Stimulated activated naive B cell treated with anti-CD40 and anti-IgM and Interleukin-4, amounts not matched to agents 10 μg/mL and 1 μg/mL and 100 μg/mL, for 72 hours (primary cell): Measurements from ENCODE around the gene RAB36.

Experiments used
- ATAC-seq, 2 donors: fragments of 150-1000 bp; cut with Tn5 transposase; replicated peaks; 2 replicates each; pipeline ENCODE4 v1.10.0; 2021; ENCODE audit warnings: moderate library complexity in 1 of 2
- DNase-seq: peaks from one replicate; pipeline ENCODE4 v3.0.0; 2021
- H3K27ac Mint-ChIP-seq: one replicate; pipeline ENCODE4 v1.8.0; 2022; ENCODE audit warnings: mild to moderate bottlenecking, mixed read lengths
- H3K27me3 Mint-ChIP-seq, 2 donors: one replicate each; pipeline ENCODE4 v1.8.0; 2022; ENCODE audit warnings: mixed read lengths in 2 of 2
- H3K36me3 Mint-ChIP-seq, 2 donors: one replicate each; pipeline ENCODE4 v1.8.0; 2022; ENCODE audit warnings: mixed read lengths in 2 of 2, mild to moderate bottlenecking in 1 of 2
- H3K4me1 Mint-ChIP-seq, 2 donors: one replicate each; pipeline ENCODE4 v1.8.0; 2022; ENCODE audit warnings: mixed read lengths in 2 of 2, mild to moderate bottlenecking in 1 of 2
- H3K4me3 Mint-ChIP-seq, 2 donors: one replicate each; pipeline ENCODE4 v1.8.0; 2022; ENCODE audit warnings: mild to moderate bottlenecking in 2 of 2, mixed read lengths in 2 of 2, moderate library complexity in 1 of 2
- H3K9me3 Mint-ChIP-seq, 2 donors: one replicate each; pipeline ENCODE4 v1.8.0; 2022; ENCODE audit warnings: mixed read lengths in 2 of 2, mild to moderate bottlenecking in 1 of 2

The RAB36 gene

GRCh38 chr22:23163665-23164064 is 18.4 kb downstream of the RAB36 start:
- Mint-ChIP-seq H3K36me3 (no peaks in the 10 kb centered on the region), H3K27me3 (peaks cover 0 to 7% of the 10 kb centered on the region in 2 donors), H3K4me3 (no peak overlapping the region), H3K9me3 (no peaks in the 10 kb centered on the region), H3K4me1 (peaks cover 0 to 7% of the 10 kb centered on the region in 2 donors), H3K27ac (no peak overlapping the region)
- no peak for DNase-seq
- ATAC-seq: no peak

DNA sequence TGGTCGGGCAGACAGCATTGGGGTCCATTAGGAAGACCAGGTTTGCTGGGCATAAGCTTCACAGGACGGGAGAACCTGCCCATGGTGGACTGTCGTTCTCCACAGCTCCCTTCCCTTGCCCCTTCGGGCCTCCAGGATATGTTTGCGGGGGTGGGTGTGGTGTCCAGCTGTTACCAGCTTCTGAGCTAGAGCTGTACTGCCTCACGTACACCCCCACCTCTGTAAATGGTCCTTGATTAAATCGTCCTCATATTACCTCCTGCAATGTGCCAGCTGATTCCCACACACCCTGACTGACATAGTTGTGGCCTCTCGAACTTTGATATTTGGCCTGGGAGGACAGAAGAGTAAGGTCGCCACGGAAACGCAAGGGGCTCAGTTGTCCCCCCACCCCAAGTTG is 18.8 kb downstream of the RAB36 start:
- Mint-ChIP-seq H3K27me3 (peaks cover 0 to 7% of the 10 kb centered on the region in 2 donors), H3K4me1 (peaks cover 0 to 7% of the 10 kb centered on the region in 2 donors), H3K9me3 (no peaks in the 10 kb centered on the region), H3K36me3 (no peaks in the 10 kb centered on the region), H3K27ac (no peak overlapping the region), H3K4me3 (no peak overlapping the region)
- no peak for DNase-seq
- ATAC-seq: no peak

DNA sequence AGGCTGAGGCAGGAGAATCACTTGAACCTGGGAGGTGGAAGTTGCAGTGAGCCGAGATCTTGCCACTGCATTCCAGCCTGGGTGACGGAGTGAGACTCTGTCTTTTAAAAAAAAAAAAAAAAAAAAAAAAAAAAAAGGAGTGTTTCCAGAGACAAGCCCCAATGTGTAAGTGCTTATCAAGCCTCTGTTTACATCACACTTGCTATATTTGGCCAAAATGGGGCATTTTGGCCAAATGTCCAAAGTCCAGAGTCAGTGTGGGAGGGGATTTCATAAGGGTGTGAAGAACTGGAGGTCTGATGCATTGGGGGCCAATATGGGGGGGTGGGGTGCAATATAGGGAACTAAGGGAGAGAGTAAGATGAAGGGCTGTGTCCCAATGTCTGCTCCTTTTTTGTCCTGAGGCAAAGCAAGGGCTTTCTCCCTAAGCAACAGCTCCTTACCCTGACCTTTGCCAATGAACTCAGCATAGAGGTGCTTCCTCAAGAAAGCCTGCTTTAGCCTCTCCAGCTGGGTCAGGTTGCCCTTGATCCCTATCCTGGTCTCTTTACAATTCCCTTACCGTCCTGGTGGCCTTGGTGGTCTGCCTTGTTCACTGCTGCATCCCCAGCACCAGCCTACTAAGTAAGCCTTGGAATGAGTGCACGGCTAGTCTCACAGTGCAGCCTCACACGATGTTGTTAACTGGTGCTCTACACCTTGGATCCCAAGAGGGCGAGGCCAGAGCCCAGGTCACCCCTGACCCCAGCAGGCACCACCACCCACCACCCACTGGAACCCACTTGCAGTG is 21.0 kb downstream of the RAB36 start:
- Mint-ChIP-seq H3K4me1 (peaks cover 0 to 7% of the 10 kb centered on the region in 2 donors), H3K9me3 (no peaks in the 10 kb centered on the region), H3K36me3 (no peaks in the 10 kb centered on the region), H3K27me3 (peaks cover 0 to 7% of the 10 kb centered on the region in 2 donors), H3K27ac (no peak overlapping the region), H3K4me3 (no peak overlapping the region)
- ATAC-seq: no peak
- no peak for DNase-seq

DNA sequence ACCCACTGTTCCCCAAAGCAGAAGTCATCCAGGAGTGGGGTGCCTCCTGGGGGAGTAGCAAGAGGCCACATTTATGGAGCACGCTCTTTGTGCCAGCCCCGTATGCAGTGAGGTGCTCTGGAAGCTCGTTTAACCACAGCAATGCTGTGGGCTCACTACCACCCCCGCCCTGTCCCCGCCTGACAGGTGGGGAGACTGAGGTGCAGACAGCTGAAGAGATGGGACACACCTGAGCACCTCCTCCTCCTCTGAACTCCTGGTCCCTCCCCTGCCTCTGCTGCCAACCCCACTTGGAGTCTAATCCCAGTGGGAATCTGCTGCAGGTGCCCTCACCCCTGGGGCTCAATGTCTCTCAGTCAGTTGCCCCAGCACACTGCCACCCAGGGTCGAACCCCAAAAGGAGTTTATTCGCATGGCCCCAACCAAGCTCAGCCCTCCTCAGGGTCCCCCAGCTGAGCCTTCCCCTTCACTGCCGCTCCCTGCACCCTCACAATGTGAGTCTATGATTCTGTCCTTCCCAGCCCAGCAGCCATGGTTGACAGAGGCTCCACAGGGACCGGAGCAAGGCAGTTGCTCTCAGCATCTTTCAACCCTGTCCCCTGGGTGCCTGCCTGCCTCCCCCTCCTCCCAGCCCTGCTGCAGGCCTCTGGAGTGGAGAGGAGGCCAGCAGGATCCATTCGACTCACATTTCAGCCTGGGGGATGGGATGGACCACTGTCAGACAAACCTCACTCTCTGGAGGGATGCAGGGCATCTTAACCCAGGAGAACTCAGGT is 21.8 kb downstream of the RAB36 start:
- Mint-ChIP-seq H3K27ac (no peak overlapping the region), H3K9me3 (no peaks in the 10 kb centered on the region), H3K36me3 (no peaks in the 10 kb centered on the region), H3K27me3 (peaks cover 0 to 7% of the 10 kb centered on the region in 2 donors), H3K4me3 (no peak overlapping the region), H3K4me1 (peaks cover 0 to 7% of the 10 kb centered on the region in 2 donors)
- ATAC-seq (no peak), DNase-seq (no peak)

- Mint-ChIP-seq H3K36me3 (no peaks in the 10 kb centered on the region), H3K27ac (no peak overlapping the region), H3K9me3 (no peaks in the 10 kb centered on the region), H3K27me3 (peaks cover 0 to 7% of the 10 kb centered on the region in 2 donors), H3K4me3 (no peak overlapping the region), H3K4me1 (peaks cover 0 to 7% of the 10 kb centered on the region in 2 donors)
- DNase-seq: no peak
- ATAC-seq: no peak
Measured at GRCh38 chr22:23168391-23169042, 23.2 kb downstream of the RAB36 start.

DNA sequence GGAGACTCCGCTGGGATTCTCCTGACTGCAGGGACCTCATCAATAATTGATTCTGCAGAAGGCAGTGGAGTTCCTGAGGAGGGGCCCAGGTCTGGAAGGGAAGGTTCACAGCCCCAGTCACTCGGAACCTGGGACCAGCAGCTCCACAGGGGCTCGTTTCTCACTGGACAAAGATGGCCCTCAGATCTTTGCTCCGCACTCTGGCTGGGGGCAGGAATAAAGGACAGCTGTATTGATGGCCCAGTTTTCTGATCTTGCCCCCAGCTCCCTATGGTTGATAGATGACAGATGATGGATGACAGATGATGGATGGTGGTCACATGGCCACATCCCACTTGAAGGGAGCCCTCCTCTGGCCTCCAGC is 23.7 kb downstream of the RAB36 start:
- Mint-ChIP-seq H3K27ac (no peak overlapping the region), H3K4me3 (no peak overlapping the region), H3K36me3 (no peaks in the 10 kb centered on the region), H3K4me1 (peaks cover 3 to 10% of the 10 kb centered on the region in 2 donors), H3K9me3 (no peaks in the 10 kb centered on the region), H3K27me3 (peaks cover 0 to 7% of the 10 kb centered on the region in 2 donors)
- DNase-seq (no peak), ATAC-seq (no peak)

DNA sequence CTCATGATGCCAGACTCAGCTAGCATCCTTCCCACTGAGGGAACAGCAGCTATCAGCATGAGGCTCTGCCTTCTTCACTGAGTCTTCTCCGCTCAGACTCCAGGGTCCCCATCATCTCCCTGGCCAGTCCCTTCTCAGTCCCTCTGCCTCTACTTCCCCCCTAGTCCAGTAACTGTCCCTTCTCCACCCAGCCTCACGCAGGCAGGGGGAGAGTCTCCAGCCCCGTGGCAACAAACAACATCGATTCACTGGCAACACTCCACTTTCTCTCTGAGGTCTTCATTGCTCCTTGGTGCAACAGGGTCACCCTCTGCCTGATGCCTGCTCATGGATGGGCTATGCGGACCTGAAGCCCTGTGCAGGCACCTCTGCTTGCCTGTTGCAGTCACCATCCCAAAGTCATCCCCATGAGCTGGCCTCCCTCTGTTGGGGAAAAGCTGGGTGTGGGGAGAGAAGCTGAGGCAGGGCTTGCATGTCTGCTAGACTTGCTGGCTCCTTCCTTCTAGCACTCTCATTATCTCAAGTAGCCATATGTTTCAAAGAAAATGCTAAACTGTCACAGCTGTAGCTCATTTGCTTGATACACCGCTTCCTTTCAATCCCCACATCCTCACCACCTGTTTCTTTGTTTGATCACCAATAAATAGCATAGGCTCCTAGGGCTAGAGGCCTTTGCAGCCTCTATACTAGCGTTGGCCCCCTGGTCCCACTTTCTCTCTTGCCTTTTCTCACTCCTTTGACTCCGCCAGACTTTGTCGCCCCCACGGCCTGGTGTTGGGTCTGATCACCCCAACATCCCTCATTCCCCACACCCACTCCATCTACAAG is 30.8 kb downstream of the RAB36 start:
- Mint-ChIP-seq H3K27me3 (no peaks in the 10 kb centered on the region), H3K4me1 (peaks cover 25 to 38% of the 10 kb centered on the region in 2 donors), H3K27ac (no peak overlapping the region), H3K36me3 (peaks cover 15 to 16% of the 10 kb centered on the region in 2 donors), H3K4me3 (no peak overlapping the region), H3K9me3 (peaks cover 10 to 13% of the 10 kb centered on the region in 2 donors)
- no peak for DNase-seq
- ATAC-seq: no peak

DNA sequence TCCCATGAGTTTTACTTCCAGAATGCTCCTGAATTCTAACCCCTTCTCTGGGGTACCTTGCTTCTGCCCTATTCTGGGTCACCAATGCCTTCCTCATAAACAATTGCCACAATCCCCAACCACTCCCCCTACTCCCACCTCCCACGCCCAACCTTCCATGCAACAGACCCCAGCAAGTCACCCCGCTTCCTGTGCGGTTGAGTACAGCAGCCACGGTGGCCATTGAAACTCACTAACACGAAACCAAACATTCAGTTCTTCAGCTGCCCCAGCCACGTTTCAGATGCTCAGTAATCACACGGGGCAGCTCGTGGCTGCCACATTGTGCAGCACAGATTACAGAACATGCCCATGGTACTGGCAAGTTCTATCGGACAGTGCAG is 31.4 kb downstream of the RAB36 start:
- peaks cover 10 to 13% of the 10 kb centered on the region in 2 donors for H3K9me3 Mint-ChIP-seq
- DNase-seq (no peak), ATAC-seq (no peak)
- peaks cover 15 to 16% of the 10 kb centered on the region in 2 donors for H3K36me3 Mint-ChIP-seq
- no peak overlapping the region for H3K27ac Mint-ChIP-seq
- H3K27me3 Mint-ChIP-seq: no peaks in the 10 kb centered on the region
- H3K4me1 Mint-ChIP-seq: peaks cover 25 to 39% of the 10 kb centered on the region in 2 donors
- H3K4me3 Mint-ChIP-seq: no peak overlapping the region

- Mint-ChIP-seq H3K9me3 (peaks cover 10 to 13% of the 10 kb centered on the region in 2 donors), H3K4me1 (peaks cover 30 to 44% of the 10 kb centered on the region in 2 donors), H3K36me3 (peaks cover 17 to 19% of the 10 kb centered on the region in 2 donors), H3K4me3 (no peak overlapping the region), H3K27ac (no peak overlapping the region), H3K27me3 (no peaks in the 10 kb centered on the region)
- ATAC-seq (peak; percentile 48 to 60), DNase-seq (no peak)
Measured at GRCh38 chr22:23177197-23177596, 31.9 kb downstream of the RAB36 start.

GRCh38 chr22:23178512-23179254 is 33.4 kb downstream of the RAB36 start:
- peak overlapping the region; percentile 14 for H3K27ac Mint-ChIP-seq
- no peaks in the 10 kb centered on the region for H3K27me3 Mint-ChIP-seq
- no peak for DNase-seq
- no peak for ATAC-seq
- H3K4me3 Mint-ChIP-seq: peak overlapping the region in 1 of 2 donors; percentile 5
- peaks cover 10 to 13% of the 10 kb centered on the region in 2 donors for H3K9me3 Mint-ChIP-seq
- peaks cover 18 to 28% of the 10 kb centered on the region in 2 donors for H3K36me3 Mint-ChIP-seq
- peaks cover 45 to 59% of the 10 kb centered on the region in 2 donors for H3K4me1 Mint-ChIP-seq

DNA sequence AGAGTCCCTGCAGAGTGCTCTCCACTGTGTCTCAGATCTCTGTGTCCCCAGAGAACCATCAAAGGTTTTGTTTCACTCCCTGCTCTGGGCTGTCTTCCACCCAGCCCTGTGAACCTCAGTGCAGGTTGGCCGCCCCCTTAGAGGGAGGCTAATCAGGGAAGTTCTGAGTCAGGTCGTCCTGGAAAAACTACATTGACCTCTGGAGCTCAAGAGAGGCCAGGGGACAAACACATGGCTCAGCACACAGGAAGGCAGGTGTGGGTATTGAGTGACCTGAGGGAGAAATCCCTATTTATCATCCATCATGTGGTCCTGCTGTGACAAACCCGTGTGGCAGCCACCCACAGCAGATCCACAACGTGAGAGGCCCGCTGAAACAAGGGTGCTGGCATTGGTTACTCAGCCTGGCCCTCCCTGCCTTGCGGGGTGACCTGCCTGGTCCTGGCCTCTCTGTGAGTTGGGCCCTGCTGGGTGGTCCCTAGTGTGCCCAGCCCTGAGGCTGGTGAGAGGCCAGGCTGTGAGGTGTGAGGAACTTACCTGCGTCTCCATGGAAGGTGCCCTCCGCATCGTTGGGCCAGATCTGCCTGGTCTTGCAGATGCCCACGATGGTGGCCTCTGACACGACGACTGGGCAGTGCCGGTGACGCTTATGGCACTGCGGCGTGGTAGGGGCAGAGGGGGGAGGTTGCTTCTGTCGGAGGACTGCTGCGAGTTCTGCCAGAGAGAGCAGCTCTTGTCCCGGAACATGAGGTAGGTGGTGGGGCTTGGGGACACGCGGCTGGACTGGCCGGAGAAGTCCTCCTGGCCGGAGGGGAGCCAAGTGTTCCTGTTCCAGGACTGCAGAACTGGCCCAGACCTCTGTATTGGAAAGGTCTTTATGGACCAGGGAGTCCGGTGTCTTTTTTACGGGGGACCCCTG is 34.4 kb downstream of the RAB36 start:
- H3K4me3 Mint-ChIP-seq: peak overlapping the region; percentile 82 to 85
- DNase-seq: peak; percentile 29
- H3K4me1 Mint-ChIP-seq: peaks cover 46 to 63% of the 10 kb centered on the region in 2 donors
- H3K9me3 Mint-ChIP-seq: peaks cover 10 to 13% of the 10 kb centered on the region in 2 donors
- ATAC-seq: peak; percentile 65 to 69
- H3K27ac Mint-ChIP-seq: peak overlapping the region; percentile 75
- peaks cover 18 to 32% of the 10 kb centered on the region in 2 donors for H3K36me3 Mint-ChIP-seq
- H3K27me3 Mint-ChIP-seq: no peaks in the 10 kb centered on the region

DNA sequence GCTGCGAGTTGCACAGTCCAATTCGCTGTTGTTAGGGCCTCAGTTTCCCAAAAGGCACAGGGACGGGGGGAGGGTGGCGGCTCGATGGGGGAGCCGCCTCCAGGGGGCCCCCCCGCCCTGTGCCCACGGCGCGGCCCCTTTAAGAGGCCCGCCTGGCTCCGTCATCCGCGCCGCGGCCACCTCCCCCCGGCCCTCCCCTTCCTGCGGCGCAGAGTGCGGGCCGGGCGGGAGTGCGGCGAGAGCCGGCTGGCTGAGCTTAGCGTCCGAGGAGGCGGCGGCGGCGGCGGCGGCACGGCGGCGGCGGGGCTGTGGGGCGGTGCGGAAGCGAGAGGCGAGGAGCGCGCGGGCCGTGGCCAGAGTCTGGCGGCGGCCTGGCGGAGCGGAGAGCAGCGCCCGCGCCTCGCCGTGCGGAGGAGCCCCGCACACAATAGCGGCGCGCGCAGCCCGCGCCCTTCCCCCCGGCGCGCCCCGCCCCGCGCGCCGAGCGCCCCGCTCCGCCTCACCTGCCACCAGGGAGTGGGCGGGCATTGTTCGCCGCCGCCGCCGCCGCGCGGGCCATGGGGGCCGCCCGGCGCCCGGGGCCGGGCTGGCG is 35.1 kb downstream of the RAB36 start, which contains the start of gene BCR:
TSS of gene BCR (plus strand) at position 209 of the 592 bp plus-strand sequence. CDS start 452 bp downstream, outside the sequence.
- Mint-ChIP-seq H3K27ac (peak within 1 kb of the TSS; percentile 75), H3K36me3 (peaks cover 18 to 32% of the 10 kb centered on the region in 2 donors), H3K4me1 (peaks cover 51 to 71% of the 10 kb centered on the region in 2 donors), H3K27me3 (no peaks in the 10 kb centered on the region), H3K4me3 (peak within 1 kb of the TSS; percentile 82 to 85), H3K9me3 (peaks cover 10 to 13% of the 10 kb centered on the region in 2 donors)
- ATAC-seq (peak; percentile 44 to 58), DNase-seq (no peak)
